HepG2 (cell line): ENCODE results near the gene PEAK3. TPM values are rescaled to one million over a fixed set of nuclear protein-coding genes. Genes with fewer than 3 reads are reported as not detected.

Experiments used
- ATAC-seq: fragments of 200-7000 bp; cut with Tn5 transposase; 3 replicates; pipeline ENCODE4 v1.9.1; 2020; ENCODE audit warnings: mild to moderate bottlenecking, moderate library complexity
- BruUV-seq: library from RNA; stranded (reverse); fragments of 400-500 nt; replicated peaks from 2 replicates; lab custom pipeline; 2021; lab: Mats Ljungman, UMichigan
- CTCF ChIA-PET: fragments of 300-600 bp; formaldehyde crosslinking; extraction: SDS; loops from one replicate; lab custom pipeline; 2021; ENCODE audit warnings: low total read pairs, inconsistent platforms, low intra/inter-chr PET ratio; lab: Yijun Ruan, JAX
- POLR2A ChIA-PET: fragments of 350-600 bp; sonication (Branson Sonifier 250); formaldehyde crosslinking; loops from one replicate; lab custom pipeline; 2020; ENCODE audit warnings: antibody characterized with exemption, inconsistent platforms; lab: Yijun Ruan, JAX
- DNase-seq: peaks from one replicate; pipeline ENCODE4 v3.0.0-alpha.2; 2015; ENCODE audit warnings: low spot score
- FAIRE-seq: peaks from 3 replicates; lab custom pipeline; 2011; peaks lifted over from hg19 to GRCh38; lab: Jason Lieb, UNC
- H2AFZ ChIP-seq: one replicate; pipeline ENCODE4 v1.6.1; 2011; ENCODE audit warnings: low read length, inconsistent platforms
- H3K27ac ChIP-seq: fragments of 300-600 bp; 3 replicates; pipeline ENCODE4 v1.8.0; 2011; ENCODE audit warnings: mixed run types, mild to moderate bottlenecking, mixed read lengths, low read length, inconsistent platforms; ENCODE audit not compliant: insufficient read depth; ENCODE audit errors: extremely low read length
- H3K27me3 ChIP-seq, 2 experiments: fragments of 200-600 bp in 1 of 2; 2 replicates in 1 of 2; 3 replicates in 1 of 2; pipeline versions ENCODE4 v1.6.0 to v1.8.0; 2011; ENCODE audit warnings: low read length in 2 of 2, mild to moderate bottlenecking in 2 of 2, moderate library complexity in 2 of 2, inconsistent platforms in 1 of 2; ENCODE audit not compliant: insufficient read depth in 2 of 2, control insufficient read depth in 1 of 2
- H3K36me3 ChIP-seq, 2 experiments: fragments of 200-600 bp in 1 of 2; replicated peaks in 1 of 2; 2 replicates in 1 of 2; 3 replicates in 1 of 2; pipeline versions ENCODE4 v1.5.1 to v1.8.0; 2011; ENCODE audit warnings: low read length in 2 of 2, inconsistent platforms in 1 of 2; ENCODE audit not compliant: insufficient read depth in 2 of 2, control insufficient read depth in 1 of 2
- H3K4me1 ChIP-seq: 2 replicates; pipeline ENCODE4 v1.5.1; 2012; ENCODE audit warnings: low read length, inconsistent platforms; ENCODE audit not compliant: insufficient read depth
- H3K4me2 ChIP-seq: 2 replicates; pipeline ENCODE4 v1.6.0; 2011; ENCODE audit warnings: low read depth, low read length, inconsistent platforms
- H3K4me3 ChIP-seq, 3 experiments: fragments of 200-600 bp in 1 of 3; sonication (generic), shearing (Covaris generic) in 1 of 3; replicated peaks in 1 of 3; 2 replicates each; pipeline ENCODE4 v1.5.1; 2011 to 2016; ENCODE audit warnings: low read length in 3 of 3, inconsistent platforms in 2 of 3, low read depth in 2 of 3, mild to moderate bottlenecking in 2 of 3, control low read depth in 1 of 3, mixed read lengths in 1 of 3; ENCODE audit not compliant: insufficient read depth in 1 of 3
- H3K79me2 ChIP-seq: one replicate; pipeline ENCODE4 v1.6.1; 2011; ENCODE audit warnings: low read length, inconsistent platforms; ENCODE audit not compliant: insufficient read depth
- H3K9ac ChIP-seq: 2 replicates; pipeline ENCODE4 v1.6.0; 2011; ENCODE audit warnings: mild to moderate bottlenecking, low read depth, low read length, inconsistent platforms; ENCODE audit not compliant: insufficient read depth
- H3K9me3 ChIP-seq: 2 replicates; pipeline ENCODE4 v1.5.1; 2012; ENCODE audit warnings: mild to moderate bottlenecking, low read length
- H4K20me1 ChIP-seq: 2 replicates; pipeline ENCODE4 v1.6.0; 2011; ENCODE audit warnings: inconsistent platforms, mild to moderate bottlenecking, low read length, moderate library complexity; ENCODE audit not compliant: insufficient read depth
- HNF4A ChIP-seq: sonication (generic); formaldehyde crosslinking; IDR thresholded peaks from 2 replicates; pipeline ENCODE4 v1.4.0; 2020; ENCODE audit warnings: missing genetic modification reagents
- HNF4G ChIP-seq, 2 experiments: sonication (generic) in 1 of 2; formaldehyde crosslinking in 1 of 2; IDR thresholded peaks; 2 replicates each; pipeline versions ENCODE4 v1.4.0 to v1.6.1; 2011 to 2020; ENCODE audit warnings: borderline replicate concordance in 2 of 2, low read depth in 2 of 2, mild to moderate bottlenecking in 2 of 2, low read length in 1 of 2, missing genetic modification reagents in 1 of 2, moderate library complexity in 1 of 2
- HNRNPL ChIP-seq: fragments of 200-400 bp; formaldehyde crosslinking; IDR thresholded peaks from 2 replicates; pipeline ENCODE4 v1.6.1; 2017; ENCODE audit warnings: mild to moderate bottlenecking, low read depth, low read length
- HOXA3 ChIP-seq: sonication (generic); formaldehyde crosslinking; IDR thresholded peaks from 2 replicates; pipeline ENCODE4 v1.5.0; 2020; ENCODE audit warnings: missing genetic modification reagents
- NONO ChIP-seq, 2 experiments: fragments of 450-650 bp in 1 of 2; sonication (generic) in 1 of 2; formaldehyde crosslinking in 1 of 2; IDR thresholded peaks in 1 of 2; conservative IDR thresholded peaks in 1 of 2; 2 replicates each; pipeline versions ENCODE4 v1.6.1 to v1.8.0; 2017 to 2022; ENCODE audit warnings: mild to moderate bottlenecking in 1 of 2, missing genetic modification reagents in 1 of 2, moderate library complexity in 1 of 2
- NR2F1 ChIP-seq, 2 experiments: fragments of 450-650 bp in 1 of 2; formaldehyde crosslinking in 1 of 2; IDR thresholded peaks; 2 replicates each; pipeline versions ENCODE4 v1.5.0 to v1.6.1; 2016 to 2020; ENCODE audit warnings: mild to moderate bottlenecking in 1 of 2, missing compliant biosample characterization in 1 of 2, missing genetic modification reagents in 1 of 2, moderate library complexity in 1 of 2
- PCBP1 ChIP-seq: fragments of 200-400 bp; formaldehyde crosslinking; IDR thresholded peaks from 2 replicates; pipeline ENCODE4 v1.6.1; 2017; ENCODE audit warnings: mild to moderate bottlenecking, low read depth, low read length, borderline replicate concordance
- POLR2AphosphoS2 ChIP-seq: IDR thresholded peaks from 2 replicates; pipeline ENCODE4 v1.6.1; 2011; ENCODE audit warnings: low read depth, low read length, improper control_type of control experiment
- SSRP1 ChIP-seq: IDR thresholded peaks from 2 replicates; pipeline ENCODE4 v1.6.1; 2016; ENCODE audit warnings: control low read depth
- THYN1 ChIP-seq: sonication (generic); formaldehyde crosslinking; IDR thresholded peaks from 2 replicates; pipeline ENCODE4 v1.8.1; 2023; ENCODE audit warnings: low read depth, mild to moderate bottlenecking, moderate library complexity, missing genetic modification reagents, borderline replicate concordance
- XRCC5 ChIP-seq: fragments of 200-400 bp; formaldehyde crosslinking; optimal IDR thresholded peaks from 2 replicates; pipeline ENCODE3; 2017; ENCODE audit warnings: mild to moderate bottlenecking, low read length
- ZBTB10 ChIP-seq: sonication (generic); formaldehyde crosslinking; IDR thresholded peaks from 2 replicates; pipeline ENCODE4 v1.4.0; 2020; ENCODE audit warnings: missing genetic modification reagents, borderline replicate concordance
- ZBTB7A ChIP-seq: sonication (generic); formaldehyde crosslinking; IDR thresholded peaks from 2 replicates; pipeline ENCODE4 v1.8.0; 2022; ENCODE audit warnings: mild to moderate bottlenecking, missing genetic modification reagents
- ZIK1 ChIP-seq: sonication (generic); formaldehyde crosslinking; IDR thresholded peaks from 2 replicates; pipeline ENCODE4 v1.5.0; 2020; ENCODE audit warnings: mild to moderate bottlenecking, low read depth, missing genetic modification reagents, borderline replicate concordance
- ZNF292 ChIP-seq: sonication (generic); formaldehyde crosslinking; IDR thresholded peaks from 2 replicates; pipeline ENCODE4 v1.8.1; 2022; ENCODE audit warnings: mild to moderate bottlenecking, low read depth, missing genetic modification reagents, borderline replicate concordance
- ZNF768 ChIP-seq: sonication (generic); formaldehyde crosslinking; IDR thresholded peaks from 2 replicates; pipeline ENCODE4 v1.4.0; 2020; ENCODE audit warnings: missing genetic modification reagents
- ZNF776 ChIP-seq: sonication (generic); formaldehyde crosslinking; IDR thresholded peaks from 2 replicates; pipeline ENCODE4 v1.4.0; 2020; ENCODE audit warnings: mild to moderate bottlenecking, missing genetic modification reagents
- WGBS: methylation state at CpG from one replicate; pipeline ENCODE4 v1.1.6; 2017; ENCODE audit warnings: low lambda C conversion rate; 5-methylcytosine and 5-hydroxymethylcytosine counted together
- in situ Hi-C: cut with HindIII; loops from 2 replicates; pipeline ENCODE4 v1.10.0; 2017; ENCODE audit warnings: low pct_unique_long_range_greater_than_20kb; ENCODE audit not compliant: extremely low pct_ligation_motif_present
- intact Hi-C: fragments of 100-400 bp; cut with micrococcal nuclease; formaldehyde crosslinking; loops from one replicate; pipeline ENCODE4 v1.10.0; 2022; ENCODE audit not compliant: unreplicated experiment
- polyA plus RNA-seq, 8 experiments: library from polyadenylated mRNA; depleted of rRNA in 3 of 8; stranded (reverse) in 7 of 8; unstranded in 1 of 8; fragments of >200 nt; fragmentation: Illumina TruSeq in 4 of 8; extraction: Trizol in 4 of 8; gene quantifications; 2 replicates each; pipeline versions ENCODE4 v1.2.1 to v1.2.3, GENCODE V29; 2011 to 2016; ENCODE audit warnings: low read depth in 4 of 8, missing spikeins in 1 of 8, mixed read lengths in 1 of 8; ENCODE audit not compliant: insufficient read depth in 1 of 8
- total RNA-seq, 5 experiments: library from RNA; depleted of rRNA; stranded (reverse); fragments of >200 nt; fragmentation: Illumina TruSeq; extraction: Trizol; gene quantifications; 2 replicates each; pipeline ENCODE4 v1.2.3, GENCODE V29; 2016; ENCODE audit warnings: low read depth in 1 of 5
- TF ChIP-seq, protein P1 (sequence below): sonication (generic); formaldehyde crosslinking; IDR thresholded peaks from 2 replicates; pipeline ENCODE4 v1.4.0; 2020; ENCODE audit warnings: mild to moderate bottlenecking, missing genetic modification reagents

The PEAK3 gene
- total and polyA plus RNA-seq, 2 of the 13 experiments (the other 11 are each of a cell fraction or from before 2014, with no cell fraction given) = not detected

DNA sequence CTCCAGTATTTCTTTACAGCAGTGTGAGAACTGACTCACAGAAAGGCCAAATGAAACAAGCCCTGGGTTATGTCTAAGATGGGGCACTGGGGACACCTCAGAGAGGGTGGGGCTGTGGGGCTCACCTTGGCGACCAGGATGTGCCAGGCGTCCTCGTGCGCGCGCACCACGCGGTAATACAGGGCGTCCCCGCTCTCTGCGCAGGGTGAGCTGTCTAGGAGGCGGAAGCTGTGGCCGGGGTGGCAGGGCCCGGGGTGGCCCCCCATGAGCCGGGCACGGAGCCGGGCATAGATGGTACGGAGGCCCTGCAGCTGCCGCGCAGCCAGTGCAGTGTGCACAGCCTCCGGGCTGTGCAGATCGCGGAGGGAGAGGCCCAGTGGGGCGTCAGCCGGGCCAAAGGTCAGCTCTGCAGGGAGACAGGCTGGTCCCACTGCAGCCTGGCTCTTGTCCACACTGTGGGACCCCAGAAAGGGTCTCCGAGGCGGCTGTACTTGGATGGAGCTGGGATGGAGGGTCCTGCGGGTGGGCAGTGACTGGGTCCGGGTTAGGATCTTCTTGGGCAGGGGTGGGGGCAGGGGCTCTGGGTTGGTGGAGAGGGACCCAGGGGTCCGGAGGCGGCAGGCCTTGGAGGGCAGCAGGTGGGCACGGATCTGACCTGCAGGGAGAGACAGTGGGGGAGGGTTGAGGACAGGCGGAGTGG is 3.4 kb downstream of the PEAK3 start:
- H3K4me2 ChIP-seq = peak overlapping the region; percentile 24; the same call in 1 of the 2 replicates
- H3K4me1 ChIP-seq = peaks cover 29% of the 10 kb centered on the region
- BruUV-seq = no TSS peak
- CTCF ChIA-PET = no interaction called here
- POLR2A ChIA-PET = no interaction called here
- H3K9ac ChIP-seq = no peak overlapping the region
- FAIRE-seq = no peak
- H3K79me2 ChIP-seq = peaks cover 7% of the 10 kb centered on the region
- H3K27me3 ChIP-seq = peaks cover 0 to 16% of the 10 kb centered on the region in 2 experiments; a peak in 1 of 5 replicates
- no peaks in the 10 kb centered on the region for H3K9me3 ChIP-seq
- peaks cover 20% of the 10 kb centered on the region for H4K20me1 ChIP-seq
- 0 out of 5 replicates have a peak, but pooled peaks cover 0 to 1% of the 10 kb centered on the region in 2 experiments for H3K36me3 ChIP-seq
- intact Hi-C loops (no loop called here), in situ Hi-C loops (loop anchor here (5.0 kb wide), 1 partner anchor 39 kb away; no protein-coding TSS in a partner anchor)
- peak; percentile 50 for ATAC-seq
- H3K27ac ChIP-seq = no peak overlapping the region
- H2AFZ ChIP-seq = no peak overlapping the region
- DNase-seq = no peak
- 42% methylated on average over 28 of the region's 33 CpGs for WGBS
- H3K4me3 ChIP-seq = no peak overlapping the region; a peak in 1 of 6 replicates
- 0 out of 2 replicates have a peak, but pooled peaks have one; percentile 19 for TF ChIP-seq ZBTB7A (CRISPR knock-in tag)
- peak; percentile 41; the same call in 1 of the 2 replicates for TF ChIP-seq ZNF768 (CRISPR knock-in tag)
- 0 out of 2 replicates have a peak, but pooled peaks have one; percentile 49 for TF ChIP-seq ZNF776 (CRISPR knock-in tag)
- no peak for TF ChIP-seq NONO (IDR thresholded peaks at IDR 0.05)
- 0 out of 2 replicates have a peak, but pooled peaks have one; percentile 18 for TF ChIP-seq NONO (CRISPR knock-in tag; conservative IDR thresholded peaks at IDR 0.05)
- peak; percentile 74; the same call in 1 of the 2 replicates for TF ChIP-seq HNRNPL
- peak; percentile 60; the same call in 1 of the 2 replicates for TF ChIP-seq HNF4G (IDR thresholded peaks at IDR 0.05; ENCODE audit: borderline replicate concordance, low read depth, low read length)
- no peak for TF ChIP-seq HNF4G (CRISPR knock-in tag; IDR thresholded peaks at IDR 0.05; ENCODE audit: borderline replicate concordance, low read depth)
- 0 out of 4 replicates have a peak, but pooled peaks of 1 of the 2 experiments have one; percentile 29 for TF ChIP-seq NR2F1 (CRISPR knock-in tag; IDR thresholded peaks at IDR 0.05)
- TF ChIP-seq, protein P1, sequence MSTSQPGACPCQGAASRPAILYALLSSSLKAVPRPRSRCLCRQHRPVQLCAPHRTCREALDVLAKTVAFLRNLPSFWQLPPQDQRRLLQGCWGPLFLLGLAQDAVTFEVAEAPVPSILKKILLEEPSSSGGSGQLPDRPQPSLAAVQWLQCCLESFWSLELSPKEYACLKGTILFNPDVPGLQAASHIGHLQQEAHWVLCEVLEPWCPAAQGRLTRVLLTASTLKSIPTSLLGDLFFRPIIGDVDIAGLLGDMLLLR (CRISPR knock-in tag) = no peak
- peak; percentile 52 for TF ChIP-seq HNF4A (CRISPR knock-in tag)
- 0 out of 2 replicates have a peak, but pooled peaks have one; percentile 52 for TF ChIP-seq PCBP1
- TF ChIP-seq THYN1 (CRISPR knock-in tag) = no peak
- peak; percentile 42; the same call in 1 of the 2 replicates for TF ChIP-seq HOXA3 (CRISPR knock-in tag)
- no peak for TF ChIP-seq XRCC5
- TF ChIP-seq ZIK1 (CRISPR knock-in tag) = no peak
- peak; percentile 26; the same call in 1 of the 2 replicates for TF ChIP-seq ZBTB10 (CRISPR knock-in tag)
- no peak for TF ChIP-seq SSRP1 (CRISPR knock-in tag)
- 0 out of 2 replicates have a peak, but pooled peaks have one; percentile 38 for TF ChIP-seq ZNF292 (CRISPR knock-in tag)
- peak; percentile 39 for TF ChIP-seq POLR2AphosphoS2
